ENCODE results near the gene TXNRD2. TPM values are rescaled to one million over a fixed set of nuclear protein-coding genes. Genes with fewer than 3 reads are reported as not detected.

The TXNRD2 gene
- total RNA-seq, 4 donors from 2014 or later: 34.8 to 40.6 (median 37.8) TPM

DNA sequence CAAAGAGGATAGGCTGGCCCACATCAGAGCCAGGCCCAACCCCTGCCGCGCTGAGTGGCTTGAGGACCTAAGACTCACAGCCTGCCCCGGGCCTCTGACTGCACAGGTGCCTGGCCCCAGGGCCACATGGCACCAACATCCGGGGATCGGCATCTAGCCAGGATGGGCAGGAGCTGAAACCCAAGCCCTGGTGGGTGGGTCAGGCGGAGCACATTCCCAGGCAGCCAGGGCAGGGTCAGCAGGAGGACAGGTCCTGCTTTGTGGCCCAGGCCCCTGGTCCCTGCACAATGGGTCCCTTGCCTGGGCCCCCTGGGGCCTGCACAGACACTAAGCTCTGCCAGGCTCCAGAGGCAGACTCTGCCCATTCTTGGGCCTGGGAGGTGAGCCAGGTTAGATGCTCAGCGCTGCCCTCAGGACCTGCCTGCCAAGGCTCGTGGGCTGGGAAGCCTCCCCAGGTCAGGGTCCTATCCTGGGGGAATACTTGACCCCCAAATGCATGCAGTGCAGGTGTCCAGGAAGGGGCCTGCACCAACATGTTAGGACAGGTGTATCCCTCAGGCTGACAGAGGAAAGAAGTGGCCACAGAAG, 41.5 kb upstream of the TXNRD2 start:
- TF ChIP-seq, protein P1, sequence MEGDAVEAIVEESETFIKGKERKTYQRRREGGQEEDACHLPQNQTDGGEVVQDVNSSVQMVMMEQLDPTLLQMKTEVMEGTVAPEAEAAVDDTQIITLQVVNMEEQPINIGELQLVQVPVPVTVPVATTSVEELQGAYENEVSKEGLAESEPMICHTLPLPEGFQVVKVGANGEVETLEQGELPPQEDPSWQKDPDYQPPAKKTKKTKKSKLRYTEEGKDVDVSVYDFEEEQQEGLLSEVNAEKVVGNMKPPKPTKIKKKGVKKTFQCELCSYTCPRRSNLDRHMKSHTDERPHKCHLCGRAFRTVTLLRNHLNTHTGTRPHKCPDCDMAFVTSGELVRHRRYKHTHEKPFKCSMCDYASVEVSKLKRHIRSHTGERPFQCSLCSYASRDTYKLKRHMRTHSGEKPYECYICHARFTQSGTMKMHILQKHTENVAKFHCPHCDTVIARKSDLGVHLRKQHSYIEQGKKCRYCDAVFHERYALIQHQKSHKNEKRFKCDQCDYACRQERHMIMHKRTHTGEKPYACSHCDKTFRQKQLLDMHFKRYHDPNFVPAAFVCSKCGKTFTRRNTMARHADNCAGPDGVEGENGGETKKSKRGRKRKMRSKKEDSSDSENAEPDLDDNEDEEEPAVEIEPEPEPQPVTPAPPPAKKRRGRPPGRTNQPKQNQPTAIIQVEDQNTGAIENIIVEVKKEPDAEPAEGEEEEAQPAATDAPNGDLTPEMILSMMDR (IDR thresholded peaks at IDR 0.05): no peak
- TF ChIP-seq POLR2A (IDR thresholded peaks at IDR 0.05): no peak
- no peak for TF ChIP-seq EP300 (IDR thresholded peaks at IDR 0.05)
- Histone ChIP-seq H3K9me3 (no peaks in the 10 kb centered on the region), H3K36me3 (peaks cover 0 to 44% (median 0%) of the 10 kb centered on the region in 3 donors), H3K27ac (peak overlapping the region in 2 of 4 donors; percentile 62 to 93), H3K4me1 (peaks cover 0 to 54% (median 18%) of the 10 kb centered on the region in 4 donors), H3K4me3 (no peak overlapping the region), H3K27me3 (no peaks in the 10 kb centered on the region)
- DNase-seq (ENCODE audit: low spot score in 2 of 2): no peak
- 42 to 64% methylated on average over 2 to 4 of the region's 8 CpGs for WGBS, 2 donors

DNA sequence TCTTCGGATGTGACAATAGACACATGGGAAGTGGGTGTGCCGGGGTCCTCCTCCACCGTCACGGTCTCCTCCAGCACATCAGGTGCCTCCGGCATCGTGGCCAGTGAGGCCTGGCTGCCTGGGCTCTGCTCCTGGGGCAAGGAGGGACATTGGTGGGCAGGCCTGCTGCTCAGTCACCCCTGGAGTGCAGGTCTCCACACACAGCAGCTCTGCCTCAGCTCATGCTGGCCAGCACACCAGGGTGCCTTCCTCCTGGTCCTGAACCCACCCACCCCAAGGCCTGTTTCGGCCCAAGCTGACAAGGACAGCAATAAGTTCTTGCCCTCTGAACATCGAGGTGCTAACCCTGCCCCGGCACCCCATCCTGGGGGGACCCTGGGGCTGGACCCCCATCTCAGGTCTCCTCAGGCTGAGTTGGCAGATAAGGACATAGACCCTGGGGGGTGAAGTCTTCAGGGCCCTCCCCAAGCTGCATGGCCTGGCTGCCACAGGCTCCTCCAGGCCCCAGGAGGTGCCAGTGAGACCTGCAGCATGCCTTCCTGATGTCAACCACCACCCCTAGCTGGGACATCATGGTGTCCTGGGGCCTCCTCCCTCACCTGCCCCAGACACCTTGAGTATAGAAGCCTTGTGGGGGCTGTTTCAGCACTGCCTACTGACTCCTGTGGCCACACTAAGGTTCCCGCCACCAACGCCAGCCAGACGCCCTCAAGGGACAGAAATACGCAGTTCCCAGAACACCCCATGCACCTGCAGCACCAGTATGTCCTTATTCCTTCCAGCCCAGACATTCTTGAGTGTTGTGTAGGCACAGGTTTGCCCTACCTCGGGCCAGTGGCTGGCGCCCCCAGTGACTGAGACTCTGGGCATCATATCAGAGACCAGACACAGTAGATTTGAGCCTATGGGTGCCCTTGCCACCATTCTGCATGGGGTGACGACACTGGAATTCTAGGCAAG, 40.6 kb upstream of the TXNRD2 start:
- DNase-seq (ENCODE audit: low spot score in 2 of 2): no peak
- Histone ChIP-seq H3K27me3 (no peaks in the 10 kb centered on the region), H3K4me1 (peaks cover 0 to 45% (median 18%) of the 10 kb centered on the region in 4 donors), H3K27ac (peak overlapping the region in 2 of 4 donors; percentile 62 to 93), H3K36me3 (peaks cover 0 to 52% (median 0%) of the 10 kb centered on the region in 3 donors), H3K4me3 (no peak overlapping the region), H3K9me3 (no peaks in the 10 kb centered on the region)
- TF ChIP-seq EP300 (IDR thresholded peaks at IDR 0.05): no peak
- 87 to 93% methylated on average over 16 of the region's 16 CpGs for WGBS, 2 donors

DNA sequence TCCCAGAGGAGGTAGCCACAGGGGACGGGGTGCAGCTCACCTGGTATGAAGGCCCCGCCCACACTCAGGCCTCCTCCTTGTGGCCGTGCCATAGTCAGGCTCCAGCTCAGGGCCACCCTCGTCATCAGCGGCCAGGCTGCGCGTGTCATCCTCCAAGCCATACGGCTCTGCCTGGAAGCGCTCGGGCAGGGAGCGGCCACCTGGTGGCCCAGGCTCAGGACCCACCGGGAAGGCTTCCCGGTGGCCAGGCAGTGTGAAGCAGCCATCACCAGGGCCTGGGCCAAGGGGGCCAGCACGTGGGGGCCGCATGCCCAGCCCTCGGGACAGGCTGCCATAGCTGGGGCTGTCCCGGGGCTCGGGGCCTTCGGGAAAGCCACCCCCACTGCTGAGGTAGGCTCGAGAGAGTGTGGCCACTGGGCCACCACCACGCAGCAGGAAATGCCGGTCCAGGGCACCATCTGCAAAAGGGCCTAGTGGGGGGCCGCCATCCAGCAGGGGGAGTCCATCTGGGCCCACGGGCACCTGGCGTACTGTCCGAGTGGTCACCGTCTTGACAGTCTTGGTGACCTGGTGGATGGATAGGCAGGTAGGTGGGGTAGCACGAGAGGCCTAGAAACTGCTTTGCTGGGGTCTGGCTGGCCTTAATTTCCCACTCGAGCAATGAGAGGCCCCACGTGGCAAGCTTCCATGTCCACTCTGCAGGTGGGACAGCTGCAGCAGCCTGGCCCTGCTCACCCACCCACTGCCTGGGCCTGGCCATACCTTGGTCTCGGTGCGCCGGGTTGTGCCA, 39.7 kb upstream of the TXNRD2 start:
- Histone ChIP-seq H3K27me3 (no peaks in the 10 kb centered on the region), H3K36me3 (peaks cover 0 to 61% (median 0%) of the 10 kb centered on the region in 3 donors), H3K9me3 (no peaks in the 10 kb centered on the region), H3K4me1 (peaks cover 0 to 40% (median 17%) of the 10 kb centered on the region in 4 donors), H3K27ac (no peak overlapping the region), H3K4me3 (no peak overlapping the region)
- DNase-seq (ENCODE audit: low spot score in 2 of 2): no peak
- WGBS, 2 donors: 83 to 84% methylated on average over 28 to 30 of the region's 33 CpGs
- TF ChIP-seq POLR2A (IDR thresholded peaks at IDR 0.05) (no peak), EP300 (IDR thresholded peaks at IDR 0.05) (no peak)
- TF ChIP-seq, protein P1 (IDR thresholded peaks at IDR 0.05): no peak

DNA sequence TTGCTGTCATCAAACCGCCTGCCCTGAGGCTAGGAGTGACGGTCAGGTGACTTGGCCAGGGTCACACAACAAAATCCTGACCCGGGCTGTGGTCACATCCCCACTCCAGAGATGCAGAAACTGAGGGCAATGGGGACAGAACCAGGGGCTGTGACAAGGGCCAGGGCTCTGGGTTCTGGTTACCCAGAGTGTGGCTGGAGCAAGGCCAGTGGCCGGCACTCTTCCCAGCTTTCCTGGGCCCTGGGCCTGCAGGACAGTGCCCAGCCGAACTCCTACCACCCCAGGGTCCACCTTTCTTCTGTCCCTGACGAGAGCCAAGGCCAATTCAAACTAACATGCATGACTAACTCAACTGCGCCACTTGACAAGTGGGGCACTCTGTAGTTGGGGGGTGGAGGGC, 39.1 kb upstream of the TXNRD2 start:
- no peak overlapping the region for H3K27ac ChIP-seq
- H3K4me1 ChIP-seq: peaks cover 0 to 34% (median 11%) of the 10 kb centered on the region in 4 donors
- H3K9me3 ChIP-seq: no peaks in the 10 kb centered on the region
- H3K36me3 ChIP-seq: peaks cover 0 to 64% (median 0%) of the 10 kb centered on the region in 3 donors
- DNase-seq (ENCODE audit: low spot score in 2 of 2): no peak
- H3K4me3 ChIP-seq: no peak overlapping the region
- WGBS, 2 donors: 83 to 95% methylated on average over 6 to 7 of the region's 7 CpGs
- no peak for TF ChIP-seq EP300 (IDR thresholded peaks at IDR 0.05)
- TF ChIP-seq, protein P1 (IDR thresholded peaks at IDR 0.05): no peak
- TF ChIP-seq POLR2A (IDR thresholded peaks at IDR 0.05): no peak
- no peaks in the 10 kb centered on the region for H3K27me3 ChIP-seq

DNA sequence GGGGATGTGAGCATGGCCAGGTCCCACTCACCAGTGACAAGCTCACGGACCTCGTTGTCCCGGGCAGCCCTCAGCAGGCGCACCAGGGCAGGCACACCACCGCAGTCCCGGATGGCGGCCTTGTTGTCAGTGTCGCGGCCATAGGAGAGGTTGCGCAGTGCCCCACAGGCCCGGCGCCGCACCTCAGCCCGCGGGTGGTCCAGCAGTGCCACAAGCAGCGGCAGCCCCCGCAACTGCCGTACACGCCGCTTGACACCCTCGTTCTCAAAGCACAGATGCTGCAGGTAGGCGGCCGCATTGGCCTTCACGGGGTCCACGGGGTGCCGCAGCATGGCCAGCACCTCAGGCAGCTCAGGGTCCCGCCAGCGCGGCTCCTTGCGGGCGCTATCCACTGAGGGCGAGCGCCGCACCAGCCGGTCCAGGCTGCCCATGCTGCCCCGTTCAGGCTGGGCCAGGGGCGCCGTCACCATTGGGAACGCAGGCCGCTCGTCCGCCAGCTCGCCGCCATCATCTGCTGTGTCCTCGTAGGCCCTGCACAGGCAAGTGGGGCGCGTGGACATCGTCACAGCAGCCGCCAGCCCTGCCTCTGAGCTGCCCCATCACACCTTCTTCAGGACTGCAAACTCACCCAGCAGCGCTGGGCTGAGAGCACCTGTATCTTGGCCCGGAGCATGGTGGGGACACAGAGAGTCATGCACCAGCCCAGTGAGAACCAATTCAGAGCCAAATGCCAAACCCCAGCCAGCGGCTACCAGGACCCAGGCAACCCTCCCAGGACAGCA, 38.3 kb upstream of the TXNRD2 start:
- TF ChIP-seq POLR2A (IDR thresholded peaks at IDR 0.05) (no peak), EP300 (IDR thresholded peaks at IDR 0.05) (no peak)
- TF ChIP-seq, protein P1 (IDR thresholded peaks at IDR 0.05): no peak
- Histone ChIP-seq H3K4me1 (peaks cover 0 to 34% (median 4%) of the 10 kb centered on the region in 4 donors), H3K9me3 (no peaks in the 10 kb centered on the region), H3K27ac (no peak overlapping the region), H3K36me3 (peaks cover 0 to 70% (median 0%) of the 10 kb centered on the region in 3 donors), H3K4me3 (no peak overlapping the region), H3K27me3 (no peaks in the 10 kb centered on the region)
- no peak for DNase-seq (ENCODE audit: low spot score in 2 of 2)
- WGBS, 2 donors: 88 to 94% methylated on average over 30 to 45 of the region's 52 CpGs

All from tibial nerve (tissue), 4 donors.